ENCODE results near the gene ABR.

Gene ABR

GRCh38 chr17:1224330-1224729 is 44.5 kb upstream of the ABR start:
- TF ChIP-seq CTCF (IDR thresholded peaks at IDR 0.05; ENCODE audit: low read depth, low read length, missing control alignments) = no peak
- no peak overlapping the region for H3K4me3 ChIP-seq (ENCODE audit: low read depth, low read length)
- in situ Hi-C loops (cut with HindIII; ENCODE audit: low sequenced_read_pairs) = no loop called here

GRCh38 chr17:1223662-1224061 is 43.9 kb upstream of the ABR start:
- in situ Hi-C loops (cut with HindIII; ENCODE audit: low sequenced_read_pairs) = no loop called here
- no peak overlapping the region for H3K4me3 ChIP-seq (ENCODE audit: low read depth, low read length)
- no peak for TF ChIP-seq CTCF (IDR thresholded peaks at IDR 0.05; ENCODE audit: low read depth, low read length, missing control alignments)
- DNase-seq (ENCODE audit: low read depth) = no peak

More at GRCh38 chr17:1224330-1224729, 44.5 kb upstream of the ABR start:
- no peak for DNase-seq (ENCODE audit: low read depth)

GRCh38 chr17:1222321-1222720 is 42.5 kb upstream of the ABR start:
- no peak for DNase-seq (ENCODE audit: low read depth)
- no peak overlapping the region for H3K4me3 ChIP-seq (ENCODE audit: low read depth, low read length)
- TF ChIP-seq CTCF (IDR thresholded peaks at IDR 0.05; ENCODE audit: low read depth, low read length, missing control alignments) = no peak
- in situ Hi-C loops (cut with HindIII; ENCODE audit: low sequenced_read_pairs) = no loop called here

GRCh38 chr17:1221209-1221608 is 41.4 kb upstream of the ABR start:
- H3K4me3 ChIP-seq (ENCODE audit: low read depth, low read length) = no peak overlapping the region
- no peak for TF ChIP-seq CTCF (IDR thresholded peaks at IDR 0.05; ENCODE audit: low read depth, low read length, missing control alignments)
- in situ Hi-C loops (cut with HindIII; ENCODE audit: low sequenced_read_pairs) = no loop called here
- no peak for DNase-seq (ENCODE audit: low read depth)

- no peak for TF ChIP-seq CTCF (IDR thresholded peaks at IDR 0.05; ENCODE audit: low read depth, low read length, missing control alignments)
- no peak overlapping the region for H3K4me3 ChIP-seq (ENCODE audit: low read depth, low read length)
- no peak for DNase-seq (ENCODE audit: low read depth)
- in situ Hi-C loops (cut with HindIII; ENCODE audit: low sequenced_read_pairs) = no loop called here
These were observed 40.6 kb upstream of the ABR start for GRCh38 chr17:1220346-1220745.

GRCh38 chr17:1217089-1217385 is 37.3 kb upstream of the ABR start:
- DNase-seq (ENCODE audit: low read depth) = no peak
- in situ Hi-C loops (cut with HindIII; ENCODE audit: low sequenced_read_pairs) = no loop called here
- TF ChIP-seq CTCF (IDR thresholded peaks at IDR 0.05; ENCODE audit: low read depth, low read length, missing control alignments) = no peak

More at GRCh38 chr17:1217089-1217385, 37.3 kb upstream of the ABR start:
- H3K4me3 ChIP-seq (ENCODE audit: low read depth, low read length) = no peak overlapping the region
